ENCODE measurements around the gene S100A9.

S100A9 gene

GRCh38 chr1:153350321-153350957 lies 7.2 kb upstream of the S100A9 start (continued):
- TF ChIP-seq PRDM10 (tag by site-specific recombination; IDR thresholded peaks at IDR 0.05) (no peak), IKZF3 (tag by site-specific recombination; IDR thresholded peaks at IDR 0.05) (no peak), ZNF600 (tag by site-specific recombination; IDR thresholded peaks at IDR 0.05) (no peak), KLF10 (tag by site-specific recombination; IDR thresholded peaks at IDR 0.05) (no peak), ZNF248 (tag by site-specific recombination; IDR thresholded peaks at IDR 0.05) (no peak)

GRCh38 chr1:153352523-153352922 lies 5.1 kb upstream of the S100A9 start:
- H3K4me3 ChIP-seq (ENCODE audit: low read depth, low read length), result no peak overlapping the region
- H3K27ac ChIP-seq (ENCODE audit: extremely low read depth, low read depth, low read length), result no peak overlapping the region
- no peaks in the 10 kb centered on the region for H3K9me3 ChIP-seq (ENCODE audit: control insufficient read depth, insufficient read depth, low read depth, low read length)
- H3K4me1 ChIP-seq (ENCODE audit: control insufficient read depth, insufficient read depth, low read length), result no peaks in the 10 kb centered on the region
- POLR2A ChIA-PET, result interaction anchor here (1.3 kb wide), 1 partner anchor 638 kb away, joined by 3 read pairs; no protein-coding TSS in a partner anchor
- CTCF ChIA-PET, result interaction anchor here (0.5 to 11.6 kb wide), 58 partner anchors 9 to 981 kb away, joined by 3 to 259 read pairs (median 4); partner anchors contain the start of genes CREB3L4, PGLYRP3, S100A1 and S100A12
- no peak for TF ChIP-seq ZNF366 (tag by site-specific recombination; conservative IDR thresholded peaks at IDR 0.05)
- peak; percentile 12; the same call in 1 of the 2 replicates for TF ChIP-seq ZNF660 (tag by site-specific recombination; IDR thresholded peaks at IDR 0.05)
- TF ChIP-seq CTCF (tag by site-specific recombination; IDR thresholded peaks at IDR 0.05), result peak; percentile 52; the same call in 1 of the 2 replicates
- TF ChIP-seq ZNF654 (tag by site-specific recombination; IDR thresholded peaks at IDR 0.05; ENCODE audit: low read depth), result peak; percentile 97
- TF ChIP-seq SCRT2 (tag by site-specific recombination; IDR thresholded peaks at IDR 0.05), result 0 out of 2 replicates have a peak, but pooled peaks have one; percentile 18
- no peak for TF ChIP-seq ZSCAN30 (tag by site-specific recombination; IDR thresholded peaks at IDR 0.05)
- TF ChIP-seq ZBTB17 (tag by site-specific recombination; IDR thresholded peaks at IDR 0.05), result peak; percentile 30; the same call in 1 of the 2 replicates
- no peaks in the 10 kb centered on the region for H3K36me3 ChIP-seq (ENCODE audit: control insufficient read depth in 2 of 2, insufficient read depth in 1 of 2, low read length in 2 of 2)

GRCh38 chr1:153353226-153353947 lies 4.3 kb upstream of the S100A9 start:
- ChIA-PET CTCF (interaction anchor here (0.7 to 11.6 kb wide), 41 partner anchors 10 to 806 kb away, joined by 3 to 259 read pairs (median 5); partner anchors contain the start of genes CREB3L4, PGLYRP3, RAB13 and S100A1), POLR2A (interaction anchor here (1.3 kb wide), 1 partner anchor 637 kb away, joined by 3 read pairs; no protein-coding TSS in a partner anchor)
- Histone ChIP-seq H3K4me3 (ENCODE audit: low read depth, low read length) (no peak overlapping the region), H3K27ac (ENCODE audit: extremely low read depth, low read depth, low read length) (no peak overlapping the region), H3K36me3 (ENCODE audit: control insufficient read depth in 2 of 2, insufficient read depth in 1 of 2, low read length in 2 of 2) (no peaks in the 10 kb centered on the region), H3K4me1 (ENCODE audit: control insufficient read depth, insufficient read depth, low read length) (no peaks in the 10 kb centered on the region), H3K9me3 (ENCODE audit: control insufficient read depth, insufficient read depth, low read depth, low read length) (no peaks in the 10 kb centered on the region)
- TF ChIP-seq YY2 (tag by site-specific recombination; IDR thresholded peaks at IDR 0.05) (no peak), ZNF776 (tag by site-specific recombination; IDR thresholded peaks at IDR 0.05; ENCODE audit: borderline replicate concordance) (no peak), GFI1B (tag by site-specific recombination; IDR thresholded peaks at IDR 0.05) (no peak), BCL11B (tag by site-specific recombination; IDR thresholded peaks at IDR 0.05; ENCODE audit: low read depth) (no peak), KLF16 (tag by site-specific recombination; IDR thresholded peaks at IDR 0.05) (no peak), ZNF654 (tag by site-specific recombination; IDR thresholded peaks at IDR 0.05; ENCODE audit: low read depth) (no peak), PRDM6 (tag by site-specific recombination; IDR thresholded peaks at IDR 0.05) (no peak), ZNF148 (tag by site-specific recombination; IDR thresholded peaks at IDR 0.05; ENCODE audit: borderline replicate concordance) (no peak), ZNF274 (IDR thresholded peaks at IDR 0.05; ENCODE audit: low read length) (no peak), ZNF274 (tag by site-specific recombination; IDR thresholded peaks at IDR 0.05; ENCODE audit: borderline replicate concordance) (no peak)
